GM12801 (cell line): Measurements from ENCODE around the gene KIFAP3.

Experiments
- TF ChIP-seq, protein P1 (sequence below): IDR thresholded peaks from one replicate; pipeline ENCODE4 v1.5.1; 2011; ENCODE audit warnings: control low read depth; ENCODE audit not compliant: insufficient read length; ENCODE audit errors: extremely low read depth

Gene KIFAP3

DNA sequence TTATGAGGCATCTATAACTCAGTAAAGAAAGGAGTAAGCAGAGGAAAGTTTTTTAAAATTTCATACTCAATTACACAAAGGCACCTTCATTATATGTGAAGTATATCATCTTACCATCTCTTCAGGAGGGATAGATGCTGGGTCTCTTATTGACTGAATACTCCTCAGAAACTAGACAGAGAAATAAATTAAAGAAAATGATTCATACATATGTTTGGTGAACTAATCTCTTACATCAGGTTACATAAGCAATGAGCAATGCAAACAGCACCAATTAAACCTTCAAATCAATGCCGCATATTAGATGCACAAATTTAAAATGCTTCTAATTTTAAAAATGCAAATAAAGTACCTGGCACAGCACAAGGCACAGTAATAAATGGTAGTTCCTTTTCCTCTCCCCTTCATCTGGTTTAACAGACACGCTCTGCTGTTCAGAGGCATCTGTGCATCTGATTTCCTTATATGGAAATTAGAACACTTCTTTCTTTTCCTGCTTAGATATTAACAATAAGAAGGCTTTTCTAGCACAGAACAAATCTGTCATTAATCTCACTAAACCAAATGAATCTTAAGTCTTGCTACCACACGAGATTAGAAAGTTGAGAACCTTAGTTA, 200.8 kb downstream of the KIFAP3 start:
- TF ChIP-seq, protein P1, sequence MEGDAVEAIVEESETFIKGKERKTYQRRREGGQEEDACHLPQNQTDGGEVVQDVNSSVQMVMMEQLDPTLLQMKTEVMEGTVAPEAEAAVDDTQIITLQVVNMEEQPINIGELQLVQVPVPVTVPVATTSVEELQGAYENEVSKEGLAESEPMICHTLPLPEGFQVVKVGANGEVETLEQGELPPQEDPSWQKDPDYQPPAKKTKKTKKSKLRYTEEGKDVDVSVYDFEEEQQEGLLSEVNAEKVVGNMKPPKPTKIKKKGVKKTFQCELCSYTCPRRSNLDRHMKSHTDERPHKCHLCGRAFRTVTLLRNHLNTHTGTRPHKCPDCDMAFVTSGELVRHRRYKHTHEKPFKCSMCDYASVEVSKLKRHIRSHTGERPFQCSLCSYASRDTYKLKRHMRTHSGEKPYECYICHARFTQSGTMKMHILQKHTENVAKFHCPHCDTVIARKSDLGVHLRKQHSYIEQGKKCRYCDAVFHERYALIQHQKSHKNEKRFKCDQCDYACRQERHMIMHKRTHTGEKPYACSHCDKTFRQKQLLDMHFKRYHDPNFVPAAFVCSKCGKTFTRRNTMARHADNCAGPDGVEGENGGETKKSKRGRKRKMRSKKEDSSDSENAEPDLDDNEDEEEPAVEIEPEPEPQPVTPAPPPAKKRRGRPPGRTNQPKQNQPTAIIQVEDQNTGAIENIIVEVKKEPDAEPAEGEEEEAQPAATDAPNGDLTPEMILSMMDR = no peak

DNA sequence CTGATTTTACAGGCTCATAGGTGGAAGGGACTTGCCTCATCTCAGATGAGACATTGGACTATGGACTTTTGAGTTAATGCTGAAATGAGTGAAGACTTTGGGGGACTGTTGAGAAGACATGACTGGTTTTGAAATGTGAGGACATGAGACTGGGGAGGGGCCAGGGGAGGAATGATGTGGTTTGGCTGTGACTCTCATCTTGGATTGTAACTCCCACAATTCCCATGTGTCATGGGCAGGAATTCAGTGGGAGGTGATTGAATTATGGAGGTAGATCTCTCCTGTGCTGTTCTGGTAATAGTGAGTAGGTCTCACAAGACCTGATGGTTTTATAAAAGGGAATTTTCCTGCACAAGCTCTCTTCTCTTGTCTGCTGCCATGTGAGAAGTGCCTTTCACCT, 201.6 kb downstream of the KIFAP3 start:
- TF ChIP-seq, protein P1 = no peak
